Thymus (tissue), 11 donors: Measurements from ENCODE around the gene DDX10. TPM values are rescaled to one million over a fixed set of nuclear protein-coding genes. Genes with fewer than 3 reads are reported as not detected.
A peak's percentile ranks its signal among the peaks of the same experiment; 100 is the strongest.

Experiments
- DNase-seq, 9 donors: peaks; one replicate each; pipeline ENCODE4 v3.0.0-alpha.2; 2013; ENCODE audit warnings: low spot score in 9 of 9, low read depth in 6 of 9, missing footprints in 1 of 9
- H3K27ac ChIP-seq, 2 donors: one replicate each; pipeline ENCODE4 v1.5.1; 2013; ENCODE audit warnings: control low read depth in 1 of 2, low read depth in 1 of 2, low read length in 1 of 2, mild to moderate bottlenecking in 1 of 2, moderate library complexity in 1 of 2
- H3K27me3 ChIP-seq, 2 donors: one replicate each; pipeline ENCODE4 v1.5.1; 2013; ENCODE audit warnings: low read length in 1 of 2; ENCODE audit not compliant: control insufficient read depth in 2 of 2, insufficient read depth in 1 of 2
- H3K36me3 ChIP-seq, 2 donors: one replicate each; pipeline ENCODE4 v1.5.1; 2013; ENCODE audit warnings: low read length in 1 of 2, mild to moderate bottlenecking in 1 of 2, moderate library complexity in 1 of 2; ENCODE audit not compliant: control insufficient read depth in 2 of 2, insufficient read depth in 2 of 2
- H3K4me1 ChIP-seq, 2 donors: one replicate each; pipeline ENCODE4 v1.5.1; 2013; ENCODE audit warnings: low read length in 2 of 2; ENCODE audit not compliant: control insufficient read depth in 2 of 2, insufficient read depth in 2 of 2
- H3K4me3 ChIP-seq, 2 donors: one replicate each; pipeline ENCODE4 v1.5.1; 2013; ENCODE audit warnings: low read length in 2 of 2, control low read depth in 1 of 2, mild to moderate bottlenecking in 1 of 2
- H3K9me3 ChIP-seq, 2 donors: one replicate each; pipeline ENCODE4 v1.5.1; 2013; ENCODE audit warnings: low read length in 1 of 2, mild to moderate bottlenecking in 1 of 2; ENCODE audit not compliant: control insufficient read depth in 2 of 2, insufficient read depth in 1 of 2
- WGBS: extraction: QIAGEN DNeasy Blood & Tissue Kit; methylation state at CpG from one replicate; pipeline ENCODE4 v1.1.7; 2013; 5-methylcytosine and 5-hydroxymethylcytosine counted together
- polyA plus RNA-seq: library from polyadenylated mRNA; stranded (reverse); fragments of 200-250 nt; gene quantifications from one replicate; pipeline ENCODE4 v1.2.3, GENCODE V29; 2013
- total RNA-seq: library from RNA; stranded (reverse); fragments of 120-200 nt; gene quantifications from one replicate; pipeline ENCODE4 v1.2.4, GENCODE V29; 2013
- donor health status: healthy.

The DDX10 gene
- total and polyA plus RNA-seq, 2 donors, result 20.1 to 32.3 TPM

DNA sequence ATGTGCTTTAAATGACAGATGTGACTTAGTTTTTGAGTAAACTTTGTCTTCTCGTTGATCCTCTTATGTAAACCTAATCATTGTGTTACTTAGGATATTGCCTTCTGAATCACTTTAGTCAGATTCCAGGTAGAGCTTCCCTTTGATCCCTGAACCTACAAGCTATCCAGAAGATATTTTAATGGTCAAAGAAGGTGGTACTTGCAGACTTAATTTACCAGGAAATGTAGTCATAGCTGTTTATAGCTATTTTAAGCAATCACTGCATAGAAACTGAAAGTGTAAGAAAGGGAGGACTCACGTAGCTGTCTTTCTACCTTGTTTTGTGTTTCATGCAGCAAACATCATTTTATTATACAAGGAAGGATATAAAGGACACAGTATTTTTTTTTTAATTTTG is 189.5 kb downstream of the DDX10 start:
- WGBS, result 39% methylated on average over 2 of the region's 2 CpGs
- Histone ChIP-seq H3K4me3 (no peak overlapping the region), H3K36me3 (no peaks in the 10 kb centered on the region), H3K4me1 (peaks cover 0 to 5% of the 10 kb centered on the region in 2 donors), H3K27me3 (no peaks in the 10 kb centered on the region), H3K27ac (peak overlapping the region in 1 of 2 donors; percentile 59), H3K9me3 (no peaks in the 10 kb centered on the region)
- DNase-seq, result peak in 6 of 9 donors; percentile 6 to 50 (median 14)

DNA sequence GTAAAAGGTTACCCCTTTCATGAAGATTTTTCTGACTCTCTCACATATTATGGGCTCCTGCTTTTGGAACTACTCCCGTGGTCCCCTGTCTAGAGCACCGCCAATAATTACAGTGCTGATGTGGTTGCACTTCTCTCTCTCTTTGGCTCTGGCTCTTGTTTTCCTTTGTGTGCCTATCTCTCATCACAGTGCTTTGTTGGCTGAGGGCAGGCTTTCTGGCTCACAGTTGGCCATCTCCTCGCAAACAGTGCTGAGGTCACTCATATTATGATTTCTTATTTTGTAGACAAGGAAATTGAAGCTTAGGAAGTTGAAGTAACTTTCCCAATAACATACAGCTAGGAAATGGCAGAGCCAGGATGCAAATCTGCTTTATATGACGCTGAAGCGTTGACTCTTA is 192.5 kb downstream of the DDX10 start:
- no peak overlapping the region for H3K27ac ChIP-seq
- 95% methylated on average over 5 of the region's 5 CpGs for WGBS

DNA sequence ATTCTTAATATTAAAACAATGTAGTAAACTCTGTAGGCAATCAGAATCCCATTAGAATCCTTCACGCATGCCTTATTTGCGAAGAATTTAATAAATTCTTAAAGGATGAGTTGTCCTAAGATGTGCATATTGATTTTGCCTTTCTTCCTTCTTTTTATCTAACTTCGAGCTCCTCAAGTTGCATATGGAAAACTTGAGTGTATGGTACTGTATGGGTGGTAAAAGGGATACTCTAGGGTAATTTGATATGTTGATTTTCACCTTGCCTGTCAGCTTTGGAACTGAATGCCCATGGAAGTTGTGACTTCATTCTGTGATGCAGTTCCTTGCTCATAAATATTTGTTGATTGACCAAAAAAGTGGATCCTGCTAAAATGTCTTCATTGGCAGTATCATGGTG is 193.8 kb downstream of the DDX10 start:
- Histone ChIP-seq H3K27me3 (no peaks in the 10 kb centered on the region), H3K4me1 (peaks cover 0 to 5% of the 10 kb centered on the region in 2 donors), H3K27ac (no peak overlapping the region), H3K4me3 (no peak overlapping the region), H3K9me3 (no peaks in the 10 kb centered on the region), H3K36me3 (no peaks in the 10 kb centered on the region)
- DNase-seq, result no peak
- WGBS, result 97% methylated on average over 3 of the region's 3 CpGs

More for the DNA sequence above, 192.5 kb downstream of the DDX10 start:
- DNase-seq, result no peak
- Histone ChIP-seq H3K4me1 (peaks cover 0 to 5% of the 10 kb centered on the region in 2 donors), H3K27me3 (no peaks in the 10 kb centered on the region), H3K4me3 (no peak overlapping the region), H3K36me3 (no peaks in the 10 kb centered on the region), H3K9me3 (no peaks in the 10 kb centered on the region)

DNA sequence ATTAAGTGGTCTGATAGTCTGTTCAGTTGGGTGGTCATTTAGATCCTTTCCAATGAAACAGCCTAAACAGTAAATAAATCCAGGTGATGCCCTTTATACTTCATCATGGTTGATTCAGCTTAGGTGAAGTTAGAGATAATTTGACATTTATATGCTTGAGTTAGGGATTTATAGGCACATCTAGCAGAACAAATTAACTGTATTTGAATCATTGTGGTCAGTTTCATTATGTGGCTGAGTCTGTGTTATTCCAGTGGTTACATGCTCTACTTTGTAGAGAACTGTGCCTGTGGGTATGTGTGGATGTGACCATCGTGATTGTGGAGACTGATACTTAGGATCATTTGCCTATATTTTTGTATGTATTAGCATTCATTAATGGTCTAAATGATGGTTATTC is 194.6 kb downstream of the DDX10 start:
- H3K27ac ChIP-seq, result no peak overlapping the region
- 97% methylated on average over 1 of the region's 1 CpG for WGBS
- no peaks in the 10 kb centered on the region for H3K9me3 ChIP-seq
- no peak for DNase-seq
- no peaks in the 10 kb centered on the region for H3K27me3 ChIP-seq
- no peak overlapping the region for H3K4me3 ChIP-seq
- no peaks in the 10 kb centered on the region for H3K4me1 ChIP-seq
- H3K36me3 ChIP-seq, result no peaks in the 10 kb centered on the region

GRCh38 chr11:108863528-108863927 is 198.7 kb downstream of the DDX10 start:
- no peak overlapping the region for H3K4me3 ChIP-seq
- H3K27ac ChIP-seq, result no peak overlapping the region
- 96% methylated on average over 1 of the region's 1 CpG for WGBS
- DNase-seq, result no peak
- H3K4me1 ChIP-seq, result no peaks in the 10 kb centered on the region
- no peaks in the 10 kb centered on the region for H3K27me3 ChIP-seq
- H3K9me3 ChIP-seq, result no peaks in the 10 kb centered on the region
- H3K36me3 ChIP-seq, result no peaks in the 10 kb centered on the region

- H3K4me3 ChIP-seq, result no peak overlapping the region
- H3K4me1 ChIP-seq, result no peaks in the 10 kb centered on the region
- no peaks in the 10 kb centered on the region for H3K36me3 ChIP-seq
- H3K27me3 ChIP-seq, result no peaks in the 10 kb centered on the region
- H3K9me3 ChIP-seq, result no peaks in the 10 kb centered on the region
- no peak overlapping the region for H3K27ac ChIP-seq
- 98% methylated on average over 5 of the region's 5 CpGs for WGBS
- no peak for DNase-seq
Measured at GRCh38 chr11:108865406-108865805, 200.5 kb downstream of the DDX10 start.

- DNase-seq, result no peak
- H3K4me1 ChIP-seq, result no peaks in the 10 kb centered on the region
- H3K27ac ChIP-seq, result no peak overlapping the region
- H3K36me3 ChIP-seq, result no peaks in the 10 kb centered on the region
- WGBS, result 94% methylated on average over 2 of the region's 2 CpGs
- H3K4me3 ChIP-seq, result no peak overlapping the region
- no peaks in the 10 kb centered on the region for H3K9me3 ChIP-seq
- H3K27me3 ChIP-seq, result no peaks in the 10 kb centered on the region
Measured at GRCh38 chr11:108866781-108867180, 201.9 kb downstream of the DDX10 start.

- Histone ChIP-seq H3K4me3 (no peak overlapping the region), H3K36me3 (no peaks in the 10 kb centered on the region), H3K27me3 (no peaks in the 10 kb centered on the region), H3K4me1 (no peaks in the 10 kb centered on the region), H3K27ac (no peak overlapping the region), H3K9me3 (no peaks in the 10 kb centered on the region)
- 94% methylated on average over 4 of the region's 4 CpGs for WGBS
- DNase-seq, result no peak
Measured at GRCh38 chr11:108870373-108871020, 205.6 kb downstream of the DDX10 start.

DNA sequence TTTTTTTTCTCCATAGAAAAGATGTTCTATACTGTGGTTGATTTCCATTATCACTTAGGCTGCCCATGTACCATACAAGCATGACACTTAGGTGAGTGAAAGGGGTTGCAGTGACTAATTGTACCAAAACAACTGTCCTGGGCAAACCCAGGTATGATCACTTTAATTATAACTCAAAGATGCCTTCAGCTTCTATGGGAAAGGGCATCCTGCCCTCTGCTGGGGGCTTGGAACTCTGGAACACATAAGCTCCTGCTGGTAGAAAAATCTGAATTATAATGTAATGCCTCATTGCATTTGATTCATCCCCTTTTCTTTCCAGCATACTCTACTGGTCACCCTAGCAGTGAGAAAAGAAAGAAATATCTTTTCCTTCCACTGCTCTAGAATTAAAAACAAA is 206.3 kb downstream of the DDX10 start:
- Histone ChIP-seq H3K9me3 (no peaks in the 10 kb centered on the region), H3K4me3 (no peak overlapping the region), H3K4me1 (no peaks in the 10 kb centered on the region), H3K27me3 (no peaks in the 10 kb centered on the region), H3K36me3 (no peaks in the 10 kb centered on the region), H3K27ac (no peak overlapping the region)
- peak in 4 of 9 donors; percentile 22 to 50 (median 25) for DNase-seq
